GM23338 (cell line): ENCODE measurements around the gene PACS1. TPM values are rescaled to one million over a fixed set of nuclear protein-coding genes. Genes with fewer than 3 reads are reported as not detected.

Experiments
- ATAC-seq: fragments of 200-7000 bp; cut with Tn5 transposase; 3 replicates; pipeline ENCODE4 v1.9.1; 2020
- DNase-seq: peaks from one replicate; pipeline ENCODE4 v3.0.0-alpha.2; 2015; ENCODE audit warnings: low spot score
- H2AFZ ChIP-seq: fragments of 200-600 bp; sonication (generic); 2 replicates; pipeline ENCODE4 v1.8.0; 2016; ENCODE audit warnings: antibody characterized with exemption, mild to moderate bottlenecking, moderate library complexity
- H3F3A ChIP-seq: fragments of 200-600 bp; sonication (generic); replicated peaks from 2 replicates; pipeline ENCODE4 v1.8.0; 2017; ENCODE audit warnings: antibody characterized with exemption, mixed run types, low read depth
- H3K27ac ChIP-seq: fragments of 200-600 bp; sonication (generic); 2 replicates; pipeline ENCODE4 v1.6.1; 2016; ENCODE audit warnings: low read depth
- H3K27me3 ChIP-seq: fragments of 200-600 bp; sonication (generic); 2 replicates; pipeline ENCODE4 v1.8.0; 2016; ENCODE audit warnings: mild to moderate bottlenecking, mixed run types, moderate library complexity; ENCODE audit not compliant: insufficient read depth
- H3K36me3 ChIP-seq: fragments of 200-600 bp; sonication (generic); 2 replicates; pipeline ENCODE4 v1.8.0; 2016; ENCODE audit warnings: mild to moderate bottlenecking; ENCODE audit not compliant: insufficient read depth
- H3K4me1 ChIP-seq: fragments of 200-600 bp; sonication (generic); 2 replicates; pipeline ENCODE4 v1.8.0; 2016; ENCODE audit warnings: mild to moderate bottlenecking, moderate library complexity; ENCODE audit not compliant: insufficient read depth
- H3K4me2 ChIP-seq: fragments of 200-600 bp; sonication (generic); 2 replicates; pipeline ENCODE4 v1.7.1; 2017; ENCODE audit warnings: mixed run types
- H3K4me3 ChIP-seq: fragments of 200-600 bp; sonication (generic); 2 replicates; pipeline ENCODE4 v1.6.1; 2016; ENCODE audit warnings: mixed run types
- H3K79me2 ChIP-seq: fragments of 200-600 bp; sonication (generic); replicated peaks from 2 replicates; pipeline ENCODE4 v1.8.0; 2017; ENCODE audit warnings: mild to moderate bottlenecking; ENCODE audit not compliant: insufficient read depth
- H3K9me2 ChIP-seq: fragments of 200-600 bp; sonication (generic); 2 replicates; pipeline ENCODE4 v1.8.0; 2017; ENCODE audit not compliant: insufficient read depth
- H4K20me1 ChIP-seq: fragments of 200-600 bp; sonication (generic); replicated peaks from 2 replicates; pipeline ENCODE4 v1.8.0; 2017; ENCODE audit warnings: mild to moderate bottlenecking; ENCODE audit not compliant: insufficient read depth
- H3K27ac Mint-ChIP-seq: 2 replicates; pipeline ENCODE4 v1.8.0; 2020; ENCODE audit warnings: inconsistent platforms, mild to moderate bottlenecking, moderate library complexity, mixed read lengths
- H3K27me3 Mint-ChIP-seq: 3 replicates; pipeline ENCODE4 v1.8.0; 2022; ENCODE audit warnings: low read depth, mild to moderate bottlenecking, moderate library complexity, mixed read lengths, inconsistent platforms; ENCODE audit not compliant: insufficient read depth, poor library complexity
- H3K36me3 Mint-ChIP-seq: 3 replicates; pipeline ENCODE4 v1.8.0; 2021; ENCODE audit warnings: low read depth, mild to moderate bottlenecking, inconsistent platforms, moderate library complexity, mixed read lengths
- H3K4me1 Mint-ChIP-seq: 3 replicates; pipeline ENCODE4 v1.8.0; 2020; ENCODE audit warnings: mild to moderate bottlenecking, inconsistent platforms, mixed read lengths
- H3K4me3 Mint-ChIP-seq: 3 replicates; pipeline ENCODE4 v1.8.0; 2021; ENCODE audit warnings: moderate library complexity, mild to moderate bottlenecking, inconsistent platforms, mixed read lengths
- H3K9me3 Mint-ChIP-seq: 3 replicates; pipeline ENCODE4 v1.8.0; 2020; ENCODE audit warnings: moderate library complexity, mild to moderate bottlenecking, inconsistent platforms, mixed read lengths
- CREB1 ChIP-seq: fragments of 250-450 bp; sonication (Bioruptor Pico); IDR thresholded peaks from 2 replicates; pipeline ENCODE4 v1.5.0; 2020; ENCODE audit warnings: low read depth, mild to moderate bottlenecking, moderate library complexity
- EZH2phosphoT487 ChIP-seq: fragments of 200-600 bp; sonication (generic); IDR thresholded peaks from one replicate; pipeline ENCODE4 v1.8.1; 2018; ENCODE audit warnings: antibody characterized with exemption; ENCODE audit not compliant: unreplicated experiment
- JUNB ChIP-seq: IDR thresholded peaks from one replicate; pipeline ENCODE4 v1.6.1; 2016; ENCODE audit warnings: antibody characterized with exemption; ENCODE audit not compliant: unreplicated experiment
- NANOG ChIP-seq: IDR thresholded peaks from 2 replicates; pipeline ENCODE4 v1.6.1; 2016; ENCODE audit warnings: antibody characterized with exemption, borderline replicate concordance
- POLR2AphosphoS5 ChIP-seq: IDR thresholded peaks from 2 replicates; pipeline ENCODE4 v1.6.1; 2016; ENCODE audit warnings: antibody characterized with exemption, low read depth
- STAT1 ChIP-seq: IDR thresholded peaks from one replicate; pipeline ENCODE4 v1.6.1; 2016; ENCODE audit warnings: antibody characterized with exemption; ENCODE audit not compliant: unreplicated experiment
- ZNF114 ChIP-seq: fragments of 250-450 bp; sonication (Bioruptor Pico); IDR thresholded peaks from 2 replicates; pipeline ENCODE4 v1.5.0; 2020; ENCODE audit warnings: mild to moderate bottlenecking, moderate library complexity
- ZNF331 ChIP-seq: fragments of 250-450 bp; sonication (Bioruptor Pico); IDR thresholded peaks from 2 replicates; pipeline ENCODE4 v1.5.0; 2020; ENCODE audit warnings: low read depth, mild to moderate bottlenecking, moderate library complexity
- polyA plus RNA-seq: library from polyadenylated mRNA; unstranded; fragments of >200 nt; fragmentation: Nextera tagmentation; extraction: Ambion mirVana; gene quantifications from 2 replicates; pipeline ENCODE4 v1.2.1, GENCODE V29; 2016
- total RNA-seq: library from RNA; depleted of rRNA; stranded (reverse); fragments of >200 nt; shearing (Covaris generic); gene quantifications from 2 replicates; pipeline ENCODE4 v1.2.3, GENCODE V29; 2014
- TF ChIP-seq, protein P1 (sequence below): fragments of 250-450 bp; sonication (Bioruptor Pico); IDR thresholded peaks from 2 replicates; pipeline ENCODE4 v1.5.0; 2020; ENCODE audit warnings: mild to moderate bottlenecking, moderate library complexity
- TF ChIP-seq, protein P2 (sequence below), 2 experiments: fragments of 200-600 bp in 1 of 2; sonication (generic) in 1 of 2; conservative IDR thresholded peaks; 2 replicates each; pipeline versions ENCODE4 v1.5.1 to v1.6.1; 2016 to 2017; ENCODE audit warnings: antibody characterized with exemption in 2 of 2, low read depth in 2 of 2, mild to moderate bottlenecking in 2 of 2, moderate library complexity in 1 of 2

PACS1 gene
- total and polyA plus RNA-seq, 2 experiments from 2014 or later = 8.0 to 37.5 TPM

DNA sequence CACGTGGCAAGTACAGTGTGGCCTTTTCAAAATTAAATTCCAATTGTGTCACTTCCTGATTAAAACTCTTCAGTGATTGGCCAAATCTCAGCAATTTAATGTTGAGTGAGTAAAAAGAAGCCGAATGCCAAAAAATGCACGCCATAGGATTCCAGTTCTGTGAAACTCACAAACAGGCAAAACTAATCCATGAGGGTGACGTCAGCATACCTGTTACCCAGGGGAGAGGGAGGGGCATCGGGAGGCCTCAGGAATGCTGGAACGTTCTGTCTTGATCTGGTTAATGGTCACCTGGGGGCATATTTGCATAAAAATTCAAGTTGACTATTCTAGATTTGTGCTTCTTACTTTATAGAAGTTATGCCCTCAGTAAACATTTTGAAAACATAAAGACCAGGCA, 158.4 kb downstream of the PACS1 start:
- H4K20me1 ChIP-seq = no peaks in the 10 kb centered on the region
- TF ChIP-seq JUNB (no peak), CREB1 (CRISPR knock-in tag) (peak; percentile 58)
- H3K4me1 ChIP-seq = peaks cover 9% of the 10 kb centered on the region; the same call in 1 of the 2 replicates
- ATAC-seq (peak; percentile 71), DNase-seq (peak; percentile 68)
- Mint-ChIP-seq H3K27me3 (peaks cover 10% of the 10 kb centered on the region), H3K9me3 (no peaks in the 10 kb centered on the region), H3K27ac (peak overlapping the region; percentile 77), H3K4me3 (no peak overlapping the region; the same call in 2 of the 3 replicates), H3K36me3 (peaks cover 4% of the 10 kb centered on the region; the same call in 1 of the 3 replicates), H3K4me1 (peaks cover 30% of the 10 kb centered on the region)
- H3K36me3 ChIP-seq = no peaks in the 10 kb centered on the region
- H3K4me2 ChIP-seq = no peak overlapping the region
- no peak overlapping the region for H2AFZ ChIP-seq
- no peaks in the 10 kb centered on the region for H3K79me2 ChIP-seq
- H3F3A ChIP-seq = 0 out of 2 replicates have a peak, but pooled peaks cover 6% of the 10 kb centered on the region
- H3K4me3 ChIP-seq = no peak overlapping the region
- H3K27me3 ChIP-seq = no peaks in the 10 kb centered on the region
- no peaks in the 10 kb centered on the region for H3K9me2 ChIP-seq
- peak overlapping the region; percentile 85; the same call in 1 of the 2 replicates for H3K27ac ChIP-seq

DNA sequence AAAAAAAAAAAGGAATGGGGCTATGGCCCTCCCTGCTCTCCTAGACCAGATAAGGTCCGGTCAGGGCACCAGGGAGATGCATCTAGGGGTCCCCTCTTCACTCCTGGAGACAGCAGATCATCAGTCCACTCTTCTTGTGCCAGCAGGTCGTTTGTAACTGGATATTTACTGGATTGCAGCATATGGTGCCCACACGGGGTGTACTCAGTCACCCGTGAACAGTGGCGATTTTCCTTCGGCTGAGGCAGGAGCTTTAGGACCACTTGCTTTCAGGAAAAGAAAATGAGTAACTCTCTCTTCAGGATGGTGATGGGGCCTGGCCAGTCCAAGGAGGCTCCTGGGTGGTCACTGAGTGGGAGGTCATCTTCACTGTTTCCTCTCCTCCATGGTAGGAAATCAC, 160.1 kb downstream of the PACS1 start:
- Histone ChIP-seq H3K36me3 (no peaks in the 10 kb centered on the region; the same call in 1 of the 2 replicates), H3K27me3 (no peaks in the 10 kb centered on the region), H3K9me2 (no peaks in the 10 kb centered on the region), H3K4me2 (no peak overlapping the region), H3F3A (0 out of 2 replicates have a peak, but pooled peaks cover 6% of the 10 kb centered on the region), H3K79me2 (no peaks in the 10 kb centered on the region), H3K27ac (no peak overlapping the region), H2AFZ (no peak overlapping the region), H3K4me3 (no peak overlapping the region), H4K20me1 (no peaks in the 10 kb centered on the region), H3K4me1 (peaks cover 9% of the 10 kb centered on the region; the same call in 1 of the 2 replicates)
- H3K9me3 Mint-ChIP-seq = no peaks in the 10 kb centered on the region
- DNase-seq (no peak), ATAC-seq (no peak)
- H3K36me3 Mint-ChIP-seq = peaks cover 6% of the 10 kb centered on the region; the same call in 2 of the 3 replicates
- H3K27ac Mint-ChIP-seq = no peak overlapping the region; the same call in 1 of the 2 replicates
- peaks cover 12% of the 10 kb centered on the region for H3K27me3 Mint-ChIP-seq
- H3K4me1 Mint-ChIP-seq = peaks cover 30% of the 10 kb centered on the region
- no peak overlapping the region for H3K4me3 Mint-ChIP-seq
- TF ChIP-seq CREB1 (CRISPR knock-in tag) = no peak
- no peak for TF ChIP-seq EZH2phosphoT487
- TF ChIP-seq JUNB = no peak
- TF ChIP-seq ZNF331 (CRISPR knock-in tag) = no peak
- TF ChIP-seq ZNF114 = no peak
- no peak for TF ChIP-seq STAT1
- TF ChIP-seq, protein P1, sequence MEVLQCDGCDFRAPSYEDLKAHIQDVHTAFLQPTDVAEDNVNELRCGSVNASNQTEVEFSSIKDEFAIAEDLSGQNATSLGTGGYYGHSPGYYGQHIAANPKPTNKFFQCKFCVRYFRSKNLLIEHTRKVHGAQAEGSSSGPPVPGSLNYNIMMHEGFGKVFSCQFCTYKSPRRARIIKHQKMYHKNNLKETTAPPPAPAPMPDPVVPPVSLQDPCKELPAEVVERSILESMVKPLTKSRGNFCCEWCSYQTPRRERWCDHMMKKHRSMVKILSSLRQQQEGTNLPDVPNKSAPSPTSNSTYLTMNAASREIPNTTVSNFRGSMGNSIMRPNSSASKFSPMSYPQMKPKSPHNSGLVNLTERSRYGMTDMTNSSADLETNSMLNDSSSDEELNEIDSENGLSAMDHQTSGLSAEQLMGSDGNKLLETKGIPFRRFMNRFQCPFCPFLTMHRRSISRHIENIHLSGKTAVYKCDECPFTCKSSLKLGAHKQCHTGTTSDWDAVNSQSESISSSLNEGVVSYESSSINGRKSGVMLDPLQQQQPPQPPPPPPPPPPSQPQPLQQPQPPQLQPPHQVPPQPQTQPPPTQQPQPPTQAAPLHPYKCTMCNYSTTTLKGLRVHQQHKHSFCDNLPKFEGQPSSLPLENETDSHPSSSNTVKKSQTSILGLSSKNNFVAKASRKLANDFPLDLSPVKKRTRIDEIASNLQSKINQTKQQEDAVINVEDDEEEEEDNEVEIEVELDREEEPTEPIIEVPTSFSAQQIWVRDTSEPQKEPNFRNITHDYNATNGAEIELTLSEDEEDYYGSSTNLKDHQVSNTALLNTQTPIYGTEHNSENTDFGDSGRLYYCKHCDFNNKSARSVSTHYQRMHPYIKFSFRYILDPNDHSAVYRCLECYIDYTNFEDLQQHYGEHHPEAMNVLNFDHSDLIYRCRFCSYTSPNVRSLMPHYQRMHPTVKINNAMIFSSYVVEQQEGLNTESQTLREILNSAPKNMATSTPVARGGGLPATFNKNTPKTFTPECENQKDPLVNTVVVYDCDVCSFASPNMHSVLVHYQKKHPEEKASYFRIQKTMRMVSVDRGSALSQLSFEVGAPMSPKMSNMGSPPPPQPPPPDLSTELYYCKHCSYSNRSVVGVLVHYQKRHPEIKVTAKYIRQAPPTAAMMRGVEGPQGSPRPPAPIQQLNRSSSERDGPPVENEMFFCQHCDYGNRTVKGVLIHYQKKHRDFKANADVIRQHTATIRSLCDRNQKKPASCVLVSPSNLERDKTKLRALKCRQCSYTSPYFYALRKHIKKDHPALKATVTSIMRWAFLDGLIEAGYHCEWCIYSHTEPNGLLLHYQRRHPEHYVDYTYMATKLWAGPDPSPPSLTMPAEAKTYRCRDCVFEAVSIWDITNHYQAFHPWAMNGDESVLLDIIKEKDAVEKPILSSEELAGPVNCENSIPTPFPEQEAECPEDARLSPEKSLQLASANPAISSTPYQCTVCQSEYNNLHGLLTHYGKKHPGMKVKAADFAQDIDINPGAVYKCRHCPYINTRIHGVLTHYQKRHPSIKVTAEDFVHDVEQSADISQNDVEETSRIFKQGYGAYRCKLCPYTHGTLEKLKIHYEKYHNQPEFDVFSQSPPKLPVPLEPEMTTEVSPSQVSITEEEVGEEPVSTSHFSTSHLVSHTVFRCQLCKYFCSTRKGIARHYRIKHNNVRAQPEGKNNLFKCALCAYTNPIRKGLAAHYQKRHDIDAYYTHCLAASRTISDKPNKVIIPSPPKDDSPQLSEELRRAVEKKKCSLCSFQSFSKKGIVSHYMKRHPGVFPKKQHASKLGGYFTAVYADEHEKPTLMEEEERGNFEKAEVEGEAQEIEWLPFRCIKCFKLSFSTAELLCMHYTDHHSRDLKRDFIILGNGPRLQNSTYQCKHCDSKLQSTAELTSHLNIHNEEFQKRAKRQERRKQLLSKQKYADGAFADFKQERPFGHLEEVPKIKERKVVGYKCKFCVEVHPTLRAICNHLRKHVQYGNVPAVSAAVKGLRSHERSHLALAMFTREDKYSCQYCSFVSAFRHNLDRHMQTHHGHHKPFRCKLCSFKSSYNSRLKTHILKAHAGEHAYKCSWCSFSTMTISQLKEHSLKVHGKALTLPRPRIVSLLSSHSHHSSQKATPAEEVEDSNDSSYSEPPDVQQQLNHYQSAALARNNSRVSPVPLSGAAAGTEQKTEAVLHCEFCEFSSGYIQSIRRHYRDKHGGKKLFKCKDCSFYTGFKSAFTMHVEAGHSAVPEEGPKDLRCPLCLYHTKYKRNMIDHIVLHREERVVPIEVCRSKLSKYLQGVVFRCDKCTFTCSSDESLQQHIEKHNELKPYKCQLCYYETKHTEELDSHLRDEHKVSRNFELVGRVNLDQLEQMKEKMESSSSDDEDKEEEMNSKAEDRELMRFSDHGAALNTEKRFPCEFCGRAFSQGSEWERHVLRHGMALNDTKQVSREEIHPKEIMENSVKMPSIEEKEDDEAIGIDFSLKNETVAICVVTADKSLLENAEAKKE = no peak
- TF ChIP-seq, protein P2, sequence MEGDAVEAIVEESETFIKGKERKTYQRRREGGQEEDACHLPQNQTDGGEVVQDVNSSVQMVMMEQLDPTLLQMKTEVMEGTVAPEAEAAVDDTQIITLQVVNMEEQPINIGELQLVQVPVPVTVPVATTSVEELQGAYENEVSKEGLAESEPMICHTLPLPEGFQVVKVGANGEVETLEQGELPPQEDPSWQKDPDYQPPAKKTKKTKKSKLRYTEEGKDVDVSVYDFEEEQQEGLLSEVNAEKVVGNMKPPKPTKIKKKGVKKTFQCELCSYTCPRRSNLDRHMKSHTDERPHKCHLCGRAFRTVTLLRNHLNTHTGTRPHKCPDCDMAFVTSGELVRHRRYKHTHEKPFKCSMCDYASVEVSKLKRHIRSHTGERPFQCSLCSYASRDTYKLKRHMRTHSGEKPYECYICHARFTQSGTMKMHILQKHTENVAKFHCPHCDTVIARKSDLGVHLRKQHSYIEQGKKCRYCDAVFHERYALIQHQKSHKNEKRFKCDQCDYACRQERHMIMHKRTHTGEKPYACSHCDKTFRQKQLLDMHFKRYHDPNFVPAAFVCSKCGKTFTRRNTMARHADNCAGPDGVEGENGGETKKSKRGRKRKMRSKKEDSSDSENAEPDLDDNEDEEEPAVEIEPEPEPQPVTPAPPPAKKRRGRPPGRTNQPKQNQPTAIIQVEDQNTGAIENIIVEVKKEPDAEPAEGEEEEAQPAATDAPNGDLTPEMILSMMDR (conservative IDR thresholded peaks at IDR 0.05; ENCODE audit: low read depth in 2 of 2) = no peak
- no peak for TF ChIP-seq NANOG
- TF ChIP-seq POLR2AphosphoS5 = no peak
